SK-N-SH (cell line): ENCODE data around the gene BCAR1. TPM values are rescaled to one million over a fixed set of nuclear protein-coding genes. Genes with fewer than 3 reads are reported as not detected.

Source experiments
- CTCF ChIA-PET: fragments of 300-600, 350-600 bp; formaldehyde crosslinking; extraction: SDS; loops from one replicate; lab custom pipeline; 2021; lab: Yijun Ruan, JAX
- POLR2A ChIA-PET: fragments of 350-600 bp; sonication (Branson Sonifier 250); formaldehyde crosslinking; extraction: SDS; loops from one replicate; lab custom pipeline; 2020; ENCODE audit warnings: antibody characterized with exemption, inconsistent platforms; lab: Yijun Ruan, JAX
- DNase-seq: peaks from one replicate; pipeline ENCODE4 v3.0.0; 2012
- H2AFZ ChIP-seq: fragments of 200-600 bp; sonication (generic); 2 replicates; pipeline ENCODE4 v1.8.1; 2016; ENCODE audit warnings: antibody characterized with exemption, mild to moderate bottlenecking, low read depth
- H3F3A ChIP-seq: fragments of 200-600 bp; sonication (generic); replicated peaks from 2 replicates; pipeline ENCODE3; 2016; ENCODE audit warnings: antibody characterized with exemption, mild to moderate bottlenecking; ENCODE audit not compliant: insufficient read depth
- H3K27ac ChIP-seq, 2 experiments: fragments of 200-500 bp in 1 of 2; fragments of 200-600 bp in 1 of 2; sonication (Bioruptor generic) in 1 of 2; sonication (generic), shearing (Covaris generic) in 1 of 2; 2 replicates each; pipeline versions ENCODE4 v1.5.1 to v1.6.1; 2014 to 2016; ENCODE audit warnings: low read depth in 2 of 2, inconsistent platforms in 1 of 2, low read length in 1 of 2, mild to moderate bottlenecking in 1 of 2, mixed read lengths in 1 of 2
- H3K27me3 ChIP-seq: fragments of 200-600 bp; sonication (generic), shearing (Covaris generic); 2 replicates; pipeline ENCODE4 v1.6.1; 2016; ENCODE audit warnings: mixed run types; ENCODE audit not compliant: insufficient read depth
- H3K36me3 ChIP-seq, 2 experiments: fragments of 200-500 bp in 1 of 2; fragments of 200-600 bp in 1 of 2; sonication (Bioruptor generic) in 1 of 2; sonication (generic) in 1 of 2; replicated peaks in 1 of 2; 2 replicates each; pipeline versions ENCODE3 to v1.5.1; 2014 to 2016; ENCODE audit warnings: low read length in 1 of 2, mild to moderate bottlenecking in 1 of 2; ENCODE audit not compliant: insufficient read depth in 2 of 2, control insufficient read depth in 1 of 2
- H3K4me1 ChIP-seq, 2 experiments: fragments of 200-500 bp in 1 of 2; fragments of 200-600 bp in 1 of 2; sonication (Bioruptor generic) in 1 of 2; sonication (generic), shearing (Covaris generic) in 1 of 2; 2 replicates each; pipeline versions ENCODE4 v1.5.1 to v1.6.1; 2014 to 2016; ENCODE audit warnings: low read depth in 1 of 2, low read length in 1 of 2, mixed run types in 1 of 2; ENCODE audit not compliant: insufficient read depth in 2 of 2, control insufficient read depth in 1 of 2
- H3K4me2 ChIP-seq: fragments of 200-600 bp; sonication (generic), shearing (Covaris generic); 2 replicates; pipeline ENCODE4 v1.6.1; 2017; ENCODE audit warnings: mixed run types
- H3K4me3 ChIP-seq, 2 experiments: fragments of 200-500 bp in 1 of 2; fragments of 200-600 bp in 1 of 2; sonication (Bioruptor generic) in 1 of 2; sonication (generic), shearing (Covaris generic) in 1 of 2; 2 replicates each; pipeline versions ENCODE4 v1.5.1 to v1.8.1; 2014 to 2016; ENCODE audit warnings: low read depth in 2 of 2, inconsistent platforms in 1 of 2, low read length in 1 of 2, mild to moderate bottlenecking in 1 of 2, mixed read lengths in 1 of 2, moderate library complexity in 1 of 2
- H3K79me2 ChIP-seq: fragments of 200-600 bp; sonication (generic); 2 replicates; pipeline ENCODE4 v1.8.1; 2017; ENCODE audit warnings: mild to moderate bottlenecking; ENCODE audit not compliant: insufficient read depth
- H3K9ac ChIP-seq: fragments of 200-600 bp; sonication (generic); 2 replicates; pipeline ENCODE4 v1.6.1; 2017; ENCODE audit warnings: mixed run types
- H3K9me2 ChIP-seq: fragments of 200-600 bp; sonication (generic); 2 replicates; pipeline ENCODE4 v1.6.1; 2017; ENCODE audit warnings: mixed run types
- H3K9me3 ChIP-seq: fragments of 200-600 bp; sonication (generic); 2 replicates; pipeline ENCODE4 v1.6.1; 2017; ENCODE audit warnings: mixed run types, mild to moderate bottlenecking, moderate library complexity
- H4K20me1 ChIP-seq: fragments of 200-600 bp; sonication (generic); 2 replicates; pipeline ENCODE4 v1.6.1; 2017; ENCODE audit warnings: mild to moderate bottlenecking, mixed run types; ENCODE audit not compliant: insufficient read depth
- FOXM1 ChIP-seq: IDR thresholded peaks from 2 replicates; pipeline ENCODE4 v1.4.0; 2012; ENCODE audit warnings: low read depth, mild to moderate bottlenecking
- GABPA ChIP-seq: IDR thresholded peaks from 2 replicates; pipeline ENCODE4 v1.4.0; 2012; ENCODE audit warnings: low read depth, mild to moderate bottlenecking
- JUND ChIP-seq: IDR thresholded peaks from 2 replicates; pipeline ENCODE4 v1.4.0; 2012
- NRF1 ChIP-seq: IDR thresholded peaks from 2 replicates; pipeline ENCODE4 v1.6.1; 2012; ENCODE audit warnings: low read depth, mild to moderate bottlenecking, low read length
- POLR2AphosphoS5 ChIP-seq: IDR thresholded peaks from 2 replicates; pipeline ENCODE4 v1.6.1; 2012; ENCODE audit warnings: low read depth, low read length
- RXRA ChIP-seq: IDR thresholded peaks from 2 replicates; pipeline ENCODE4 v1.4.0; 2012; ENCODE audit warnings: low read depth, mild to moderate bottlenecking, borderline replicate concordance
- TAF1 ChIP-seq: IDR thresholded peaks from 2 replicates; pipeline ENCODE4 v1.6.1; 2012; ENCODE audit warnings: low read depth, mild to moderate bottlenecking, low read length, moderate library complexity, borderline replicate concordance
- WGBS: methylation state at CpG from one replicate; pipeline ENCODE4 v1.1.6; 2017; ENCODE audit warnings: low lambda C conversion rate; 5-methylcytosine and 5-hydroxymethylcytosine counted together
- polyA plus RNA-seq, 3 experiments: library from polyadenylated mRNA; depleted of rRNA; stranded (reverse); fragments of >200 nt; gene quantifications; 2 replicates each; pipeline ENCODE4 v1.2.3, GENCODE V29; 2012
- TF ChIP-seq, protein P1 (sequence below): IDR thresholded peaks from 2 replicates; pipeline ENCODE4 v1.6.1; 2012; ENCODE audit warnings: mild to moderate bottlenecking, low read depth, low read length, moderate library complexity

The BCAR1 gene
- polyA plus RNA-seq, 1 of the 3 experiments (the other 2 are of a cell fraction) = 45.1 TPM

DNA sequence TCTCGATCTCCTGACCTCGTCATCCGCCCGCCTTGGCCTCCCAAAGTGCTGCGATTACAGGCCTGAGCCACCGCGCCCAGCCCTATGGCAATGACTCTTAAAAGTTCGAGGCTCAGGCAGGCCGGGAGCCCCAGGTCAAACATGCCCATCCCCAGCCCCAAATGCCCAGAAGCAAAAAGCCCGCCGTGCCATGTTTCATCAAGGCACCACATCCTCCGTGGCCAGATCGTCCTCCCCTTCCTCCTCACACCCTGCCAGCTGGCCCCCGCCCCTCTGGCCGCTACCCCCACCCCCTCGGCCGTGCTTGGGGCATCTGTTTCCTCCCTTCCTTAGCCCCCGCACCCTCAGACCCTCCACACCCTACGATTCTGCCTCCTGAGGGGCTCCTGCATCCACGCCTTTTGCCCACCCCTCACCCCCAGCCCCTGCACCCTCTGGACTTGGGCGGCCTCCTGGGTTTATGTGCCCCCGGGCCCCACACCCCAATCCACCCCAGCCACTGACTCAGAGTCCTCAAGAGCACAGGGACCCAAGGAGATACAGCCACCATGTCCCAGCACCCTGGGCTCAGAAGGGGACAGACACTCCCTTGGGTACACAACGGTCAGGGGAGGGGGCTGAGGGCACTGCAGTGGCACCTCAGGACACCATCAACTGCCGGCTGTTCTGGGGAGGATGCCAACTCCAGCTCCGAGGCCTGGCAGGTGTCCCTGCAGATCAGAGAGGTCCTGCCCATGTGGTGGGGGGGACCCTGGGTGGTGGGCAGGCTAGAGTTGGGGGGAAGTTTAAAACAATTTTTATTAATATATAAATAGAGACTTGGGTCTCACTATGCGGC, 25.5 kb downstream of the BCAR1 start:
- WGBS = 66% methylated on average over 24 of the region's 26 CpGs
- no peak overlapping the region for H3K4me2 ChIP-seq
- peaks cover 25% of the 10 kb centered on the region for H3F3A ChIP-seq
- no peak overlapping the region for H3K27ac ChIP-seq
- H3K27me3 ChIP-seq = no peaks in the 10 kb centered on the region
- H3K9me3 ChIP-seq = no peaks in the 10 kb centered on the region
- H4K20me1 ChIP-seq = peaks cover 43% of the 10 kb centered on the region
- H3K9me2 ChIP-seq = no peaks in the 10 kb centered on the region
- no peak for DNase-seq
- no peak overlapping the region for H3K4me3 ChIP-seq
- peaks cover 17% of the 10 kb centered on the region; the same call in 1 of the 2 replicates for H3K79me2 ChIP-seq
- CTCF ChIA-PET = interaction anchor here (0.7 to 3.8 kb wide), 3 partner anchors 26 to 187 kb away, joined by 3 to 18 read pairs (median 3); no protein-coding TSS in a partner anchor
- H2AFZ ChIP-seq = no peak overlapping the region
- H3K36me3 ChIP-seq = peaks cover 28 to 30% of the 10 kb centered on the region in 2 experiments
- TF ChIP-seq NRF1 (no peak), GABPA (no peak)
- TF ChIP-seq, protein P1, sequence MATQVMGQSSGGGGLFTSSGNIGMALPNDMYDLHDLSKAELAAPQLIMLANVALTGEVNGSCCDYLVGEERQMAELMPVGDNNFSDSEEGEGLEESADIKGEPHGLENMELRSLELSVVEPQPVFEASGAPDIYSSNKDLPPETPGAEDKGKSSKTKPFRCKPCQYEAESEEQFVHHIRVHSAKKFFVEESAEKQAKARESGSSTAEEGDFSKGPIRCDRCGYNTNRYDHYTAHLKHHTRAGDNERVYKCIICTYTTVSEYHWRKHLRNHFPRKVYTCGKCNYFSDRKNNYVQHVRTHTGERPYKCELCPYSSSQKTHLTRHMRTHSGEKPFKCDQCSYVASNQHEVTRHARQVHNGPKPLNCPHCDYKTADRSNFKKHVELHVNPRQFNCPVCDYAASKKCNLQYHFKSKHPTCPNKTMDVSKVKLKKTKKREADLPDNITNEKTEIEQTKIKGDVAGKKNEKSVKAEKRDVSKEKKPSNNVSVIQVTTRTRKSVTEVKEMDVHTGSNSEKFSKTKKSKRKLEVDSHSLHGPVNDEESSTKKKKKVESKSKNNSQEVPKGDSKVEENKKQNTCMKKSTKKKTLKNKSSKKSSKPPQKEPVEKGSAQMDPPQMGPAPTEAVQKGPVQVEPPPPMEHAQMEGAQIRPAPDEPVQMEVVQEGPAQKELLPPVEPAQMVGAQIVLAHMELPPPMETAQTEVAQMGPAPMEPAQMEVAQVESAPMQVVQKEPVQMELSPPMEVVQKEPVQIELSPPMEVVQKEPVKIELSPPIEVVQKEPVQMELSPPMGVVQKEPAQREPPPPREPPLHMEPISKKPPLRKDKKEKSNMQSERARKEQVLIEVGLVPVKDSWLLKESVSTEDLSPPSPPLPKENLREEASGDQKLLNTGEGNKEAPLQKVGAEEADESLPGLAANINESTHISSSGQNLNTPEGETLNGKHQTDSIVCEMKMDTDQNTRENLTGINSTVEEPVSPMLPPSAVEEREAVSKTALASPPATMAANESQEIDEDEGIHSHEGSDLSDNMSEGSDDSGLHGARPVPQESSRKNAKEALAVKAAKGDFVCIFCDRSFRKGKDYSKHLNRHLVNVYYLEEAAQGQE = no peak
- H3K4me1 ChIP-seq = peaks cover 0 to 2% of the 10 kb centered on the region in 2 experiments; a peak in 1 of 4 replicates
- no peak overlapping the region for H3K9ac ChIP-seq
- POLR2A ChIA-PET = no interaction called here

DNA sequence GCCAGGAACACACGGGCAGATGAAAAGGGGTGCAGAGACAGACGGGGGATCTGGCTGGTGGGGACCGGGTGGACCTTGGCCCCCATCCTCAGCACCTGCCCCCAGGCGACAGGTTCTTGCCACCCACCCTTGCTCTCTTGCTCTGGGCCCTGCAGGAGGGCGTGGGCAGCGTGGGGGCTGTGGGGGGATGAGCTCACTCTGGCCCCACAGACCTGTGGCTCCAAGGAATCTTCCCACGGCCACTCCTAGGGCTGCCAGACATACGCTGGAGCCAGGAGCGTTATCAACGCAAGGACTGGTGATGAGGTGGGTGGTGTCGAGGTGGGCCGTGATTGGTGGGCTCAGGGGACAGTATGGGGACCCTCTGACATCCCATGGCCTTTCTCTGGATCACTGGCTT, 26.3 kb downstream of the BCAR1 start:
- H3K9ac ChIP-seq = no peak overlapping the region
- peak; percentile 53 for DNase-seq
- ChIA-PET CTCF (no interaction called here), POLR2A (no interaction called here)
- H4K20me1 ChIP-seq = peaks cover 35% of the 10 kb centered on the region
- TF ChIP-seq NRF1 (no peak), FOXM1 (no peak), JUND (0 out of 2 replicates have a peak, but pooled peaks have one; percentile 4), POLR2AphosphoS5 (peak; percentile 53; the same call in 1 of the 2 replicates), TAF1 (no peak), RXRA (no peak)
- H3K27me3 ChIP-seq = no peaks in the 10 kb centered on the region
- H3K4me1 ChIP-seq = peaks cover 0 to 2% of the 10 kb centered on the region in 2 experiments; a peak in 1 of 4 replicates
- no peak overlapping the region for H3K27ac ChIP-seq
- peaks cover 17% of the 10 kb centered on the region for H3F3A ChIP-seq
- no peaks in the 10 kb centered on the region for H3K9me3 ChIP-seq
- no peak overlapping the region for H2AFZ ChIP-seq
- peaks cover 9% of the 10 kb centered on the region; the same call in 1 of the 2 replicates for H3K79me2 ChIP-seq
- peaks cover 20 to 28% of the 10 kb centered on the region in 2 experiments for H3K36me3 ChIP-seq
- 52% methylated on average over 8 of the region's 12 CpGs for WGBS
- no peak overlapping the region for H3K4me3 ChIP-seq
- no peaks in the 10 kb centered on the region for H3K9me2 ChIP-seq
- no peak overlapping the region for H3K4me2 ChIP-seq
